ENCODE results near the gene DHX8.
"Not testable (repeated sequence)": the region's sequence is repeated elsewhere in the genome, so short reads cannot be mapped to it uniquely, and the experiment has no call there.

The DHX8 gene

GRCh38 chr17:43463241-43463640 lies 20.5 kb upstream of the DHX8 start:
- no peak for DNase-seq

DNA sequence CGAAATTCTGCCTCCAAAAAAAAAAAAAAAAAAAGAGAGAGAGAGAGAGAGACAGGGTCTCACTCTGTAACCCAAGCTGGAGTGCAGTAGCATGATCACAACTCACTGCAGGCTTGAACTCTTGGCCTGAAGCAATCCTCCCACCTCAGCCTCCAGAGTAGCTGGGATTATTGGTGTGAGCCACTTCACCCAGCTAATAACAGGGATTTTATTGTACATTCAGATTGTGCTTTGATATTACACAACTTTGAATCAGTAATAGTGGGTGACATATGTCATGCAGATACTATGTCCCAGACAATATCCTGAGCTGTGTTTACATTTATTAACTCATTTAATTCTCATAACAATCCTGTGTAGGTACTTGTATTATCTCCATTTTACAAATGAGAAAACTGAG lies 19.7 kb upstream of the DHX8 start:
- no peak for DNase-seq

DNA sequence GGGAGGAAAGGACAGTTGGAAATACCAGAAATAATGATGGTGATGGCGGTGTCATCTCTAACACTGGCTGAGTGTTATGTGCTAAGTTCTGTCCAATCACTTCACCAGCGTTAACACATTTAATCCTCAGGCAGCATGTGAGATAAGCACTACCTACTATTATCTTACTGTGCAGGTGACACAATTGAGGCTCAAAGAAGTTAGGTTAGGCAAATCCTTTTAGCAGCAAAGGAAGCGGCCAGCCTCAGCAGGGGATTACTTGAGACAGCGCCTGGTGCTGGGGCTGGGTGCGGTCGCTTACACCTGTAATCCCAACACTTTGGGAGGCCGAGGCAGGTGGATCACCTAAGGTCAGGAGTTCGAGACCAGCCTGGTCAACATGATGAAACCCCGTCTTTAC lies 18.7 kb upstream of the DHX8 start:
- DNase-seq: no peak

GRCh38 chr17:43467981-43468581 lies 15.7 kb upstream of the DHX8 start:
- no peak for DNase-seq

- DNase-seq: no peak
These were observed 15.1 kb upstream of the DHX8 start for GRCh38 chr17:43468691-43469139.

GRCh38 chr17:43469145-43469544 lies 14.6 kb upstream of the DHX8 start:
- no peak for DNase-seq

GRCh38 chr17:43471585-43472160 lies 12.1 kb upstream of the DHX8 start:
- no peak for DNase-seq

DNA sequence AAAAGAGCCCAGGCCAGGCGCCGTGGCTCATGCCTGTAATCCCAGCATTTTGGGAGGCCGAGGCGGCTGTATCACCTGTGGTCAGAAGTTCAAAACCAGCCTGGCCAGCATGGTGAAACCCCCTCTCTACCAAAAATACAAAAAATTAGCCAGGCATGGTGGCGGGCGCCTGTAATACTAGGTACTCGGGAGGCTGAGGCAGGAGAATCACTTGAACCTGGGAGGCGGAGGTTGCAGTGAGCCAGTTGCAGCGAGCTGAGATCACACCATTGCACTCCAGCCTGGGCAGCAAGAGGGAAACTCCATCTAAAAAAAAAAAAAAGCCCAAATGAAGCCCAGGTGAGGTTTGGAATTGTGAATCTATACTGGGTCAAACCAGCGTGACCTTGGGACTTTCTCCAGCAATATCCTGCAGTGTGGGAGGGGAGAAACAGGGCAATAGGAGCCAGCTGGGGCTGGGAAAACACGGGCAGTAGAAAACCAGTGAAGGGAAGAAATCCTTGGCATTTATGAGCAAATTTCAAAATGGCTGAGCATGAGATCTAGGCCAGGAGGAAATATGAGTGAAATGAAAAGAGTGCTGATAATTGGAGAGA lies 8.2 kb upstream of the DHX8 start:
- DNase-seq: no peak

GRCh38 chr17:43476306-43476705 lies 7.5 kb upstream of the DHX8 start:
- DNase-seq: not testable (repeated sequence)

DNA sequence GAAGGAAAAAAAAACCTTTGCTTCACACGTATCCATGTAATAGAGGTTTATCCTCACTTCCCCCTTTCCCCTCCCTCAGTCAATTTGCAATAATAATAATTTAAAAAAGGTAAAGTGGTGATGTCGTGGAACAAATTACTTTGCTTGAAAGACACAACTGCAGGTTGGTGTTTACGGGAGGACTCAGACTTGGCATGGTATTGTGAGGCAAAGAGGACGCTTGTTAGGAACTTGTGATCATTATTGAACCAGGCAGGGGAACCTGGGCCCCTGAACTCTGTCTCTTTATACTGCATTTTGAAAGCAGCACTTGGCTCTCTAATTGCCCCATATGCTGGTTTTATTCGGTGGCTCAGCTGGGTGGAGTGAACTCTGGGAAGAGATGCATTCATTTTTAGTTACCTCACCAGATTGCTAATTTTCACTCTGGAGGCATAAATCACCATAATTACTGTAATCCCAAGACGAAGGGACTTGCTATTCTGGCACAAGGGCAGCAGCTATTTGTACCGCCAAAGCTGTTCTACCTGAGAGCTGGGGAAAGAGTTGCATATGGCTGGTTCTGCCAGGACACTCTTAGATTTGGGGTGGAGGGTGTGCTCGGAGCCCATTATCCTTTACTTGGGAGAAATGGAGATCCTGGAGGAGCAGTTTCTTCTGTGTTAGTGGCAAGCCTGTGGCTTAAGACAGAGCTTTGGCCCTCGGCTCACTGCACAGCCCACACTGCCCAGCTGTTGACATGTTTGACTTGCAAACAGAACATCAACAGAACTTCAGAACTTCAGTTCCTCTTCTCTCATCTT lies 5.7 kb upstream of the DHX8 start:
- DNase-seq: no peak

- DNase-seq: no peak
These were observed 3.8 kb upstream of the DHX8 start for GRCh38 chr17:43479948-43480347.

- DNase-seq: no peak
These were observed 1.4 kb upstream of the DHX8 start for GRCh38 chr17:43482103-43483012.

- no peak for DNase-seq
These were observed 6.8 kb downstream of the DHX8 start for GRCh38 chr17:43490621-43491020.

DNA sequence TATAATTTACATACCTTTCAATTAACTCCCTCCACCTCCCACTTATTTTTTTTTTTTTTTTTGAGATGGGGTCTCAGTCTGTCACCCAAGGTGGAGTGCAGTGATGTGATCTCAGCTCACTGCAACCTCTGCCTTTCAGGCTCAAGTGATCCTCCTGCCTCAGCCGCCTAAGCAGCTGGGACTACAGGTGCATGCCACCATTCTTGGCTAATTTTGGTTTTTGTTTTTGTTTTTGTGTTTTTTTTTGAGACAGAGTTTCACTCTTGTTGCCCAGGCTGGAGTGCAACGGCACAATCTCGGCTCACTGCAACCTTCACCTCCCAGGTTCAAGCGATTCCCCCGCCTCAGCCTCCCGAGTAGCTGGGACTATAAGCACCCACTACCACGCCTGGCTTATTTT lies 25.7 kb downstream of the DHX8 start:
- not testable (repeated sequence) for DNase-seq

GRCh38 chr17:43511199-43511598 lies 27.4 kb downstream of the DHX8 start:
- not testable (repeated sequence) for DNase-seq

DNA sequence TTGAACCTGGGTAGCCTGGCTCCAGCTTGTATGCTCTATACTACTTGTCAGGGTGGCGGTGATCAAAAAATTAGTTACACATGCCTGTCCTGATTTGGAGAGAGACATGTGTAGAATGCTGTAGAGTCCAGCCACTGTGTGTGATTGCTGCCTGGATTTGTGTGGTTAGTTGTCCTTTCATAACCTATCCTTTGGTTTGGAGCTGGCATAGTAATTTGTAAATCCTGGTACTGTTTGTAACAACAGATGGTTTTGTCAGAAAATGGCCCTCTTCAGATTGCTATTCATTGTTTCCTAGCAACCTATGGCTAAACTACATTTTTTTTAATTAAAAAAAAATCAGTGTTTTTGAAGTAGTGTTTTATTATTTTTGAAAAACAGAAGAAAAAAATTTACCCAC lies 31.9 kb downstream of the DHX8 start:
- no peak for DNase-seq

DNA sequence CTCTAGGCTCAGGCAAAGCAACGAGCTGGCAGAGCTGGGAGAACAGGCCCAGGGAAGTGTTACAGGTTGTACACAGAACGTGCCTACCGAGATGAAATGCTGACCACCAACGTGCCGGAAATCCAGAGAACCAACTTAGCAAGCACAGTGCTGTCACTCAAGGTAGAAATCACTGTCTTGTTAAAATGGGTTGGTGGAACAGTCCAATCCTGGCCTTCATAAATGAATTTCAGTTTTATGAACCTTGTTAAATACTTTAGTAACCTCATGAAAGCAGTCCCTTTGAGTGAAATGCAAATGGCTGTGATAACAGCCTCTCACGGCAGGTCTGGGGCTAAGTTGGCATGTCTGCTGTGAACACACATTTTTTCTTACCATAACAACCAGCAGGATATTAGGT lies 33.4 kb downstream of the DHX8 start:
- no peak for DNase-seq

- DNase-seq: no peak
These were observed 34.0 kb downstream of the DHX8 start for GRCh38 chr17:43517615-43518386.

DNA sequence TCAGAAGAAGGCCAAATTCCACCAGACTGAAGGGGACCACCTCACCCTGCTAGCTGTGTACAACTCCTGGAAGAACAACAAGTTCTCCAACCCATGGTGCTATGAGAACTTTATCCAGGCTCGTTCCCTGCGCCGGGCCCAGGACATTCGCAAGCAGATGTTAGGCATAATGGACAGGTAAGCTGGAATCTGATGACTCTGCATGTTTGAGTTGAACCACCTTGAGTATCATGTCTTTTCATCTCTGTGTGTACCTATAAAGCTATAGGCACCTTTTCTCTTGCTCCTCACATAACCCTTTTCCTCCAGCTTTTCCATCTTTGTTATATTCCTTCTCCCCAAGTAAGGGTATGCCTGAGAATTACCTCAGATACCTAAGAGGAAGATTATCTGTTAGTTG lies 37.6 kb downstream of the DHX8 start:
- DNase-seq: no peak

GRCh38 chr17:43524945-43525575 lies 41.3 kb downstream of the DHX8 start:
- no peak for DNase-seq

- no peak for DNase-seq
These were observed 43.3 kb downstream of the DHX8 start for GRCh38 chr17:43526886-43527648.

Measured in GDM1 (cell line).